IMR-90 (cell line): ENCODE measurements around the gene PLEKHG1. TPM values are rescaled to one million over a fixed set of nuclear protein-coding genes. Genes with fewer than 3 reads are reported as not detected.

ENCODE experiments used
- ATAC-seq: fragments of 200-7000 bp; cut with Tn5 transposase; 2 replicates; pipeline ENCODE4 v1.9.1; 2020; ENCODE audit warnings: low read depth, mild to moderate bottlenecking, moderate library complexity
- BruUV-seq: library from RNA; stranded (reverse); fragments of 400-500 nt; replicated peaks from 2 replicates; lab custom pipeline; 2021; lab: Mats Ljungman, UMichigan
- CTCF ChIA-PET: fragments of 300-600 bp; formaldehyde crosslinking; extraction: SDS; loops from one replicate; lab custom pipeline; 2021; ENCODE audit warnings: antibody characterized with exemption; lab: Yijun Ruan, JAX
- POLR2A ChIA-PET: fragments of 300-600 bp; sonication (Branson Sonifier 250); formaldehyde crosslinking; loops from one replicate; lab custom pipeline; 2022; ENCODE audit warnings: antibody characterized with exemption; ENCODE audit not compliant: unreplicated experiment; lab: Charles Lee
- DNase-seq: peaks from one replicate; pipeline ENCODE4 v3.0.0; 2013
- H2AFZ ChIP-seq: replicated peaks from 2 replicates; pipeline ENCODE3; 2013; ENCODE audit warnings: low read length, mild to moderate bottlenecking; ENCODE audit not compliant: poor library complexity
- H2AK5ac ChIP-seq: 2 replicates; pipeline ENCODE4 v1.6.1; 2013; ENCODE audit warnings: low read depth, low read length, inconsistent platforms
- H2AK9ac ChIP-seq: replicated peaks from 2 replicates; pipeline ENCODE3; 2013; ENCODE audit warnings: mild to moderate bottlenecking, low read depth, low read length, moderate library complexity; ENCODE audit not compliant: poor library complexity
- H2BK120ac ChIP-seq: 2 replicates; pipeline ENCODE4 v1.6.1; 2013; ENCODE audit warnings: low read depth, low read length, inconsistent platforms
- H2BK15ac ChIP-seq: 3 replicates; pipeline ENCODE4 v1.6.1; 2013; ENCODE audit warnings: low read depth, low read length, inconsistent platforms
- H2BK20ac ChIP-seq: 2 replicates; pipeline ENCODE4 v1.6.1; 2013; ENCODE audit warnings: low read depth, mild to moderate bottlenecking, inconsistent platforms, low read length, moderate library complexity
- H2BK5ac ChIP-seq: 2 replicates; pipeline ENCODE4 v1.6.1; 2013; ENCODE audit warnings: mild to moderate bottlenecking, low read depth, low read length, inconsistent platforms; ENCODE audit not compliant: poor library complexity, severe bottlenecking
- H3K14ac ChIP-seq: replicated peaks from 2 replicates; pipeline ENCODE4 v1.6.1; 2013; ENCODE audit warnings: low read depth, low read length, inconsistent platforms
- H3K18ac ChIP-seq: 2 replicates; pipeline ENCODE4 v1.6.1; 2013; ENCODE audit warnings: low read depth, low read length, control low read depth
- H3K23ac ChIP-seq: 2 replicates; pipeline ENCODE4 v1.6.1; 2013; ENCODE audit warnings: low read depth, low read length, inconsistent platforms
- H3K27ac ChIP-seq: 2 replicates; pipeline ENCODE4 v1.5.1; 2013; ENCODE audit warnings: mild to moderate bottlenecking, control low read depth, low read length; ENCODE audit not compliant: insufficient read depth
- H3K27me3 ChIP-seq: 2 replicates; pipeline ENCODE4 v1.6.1; 2013; ENCODE audit warnings: low read length; ENCODE audit not compliant: control insufficient read depth, insufficient read depth
- H3K36me3 ChIP-seq: 2 replicates; pipeline ENCODE4 v1.6.1; 2013; ENCODE audit warnings: low read length, mixed read lengths; ENCODE audit not compliant: control insufficient read depth, insufficient read depth
- H3K4ac ChIP-seq: 2 replicates; pipeline ENCODE4 v1.6.1; 2013; ENCODE audit warnings: low read depth, low read length, inconsistent platforms
- H3K4me1 ChIP-seq: 2 replicates; pipeline ENCODE4 v1.6.1; 2013; ENCODE audit warnings: low read length, mixed read lengths; ENCODE audit not compliant: control insufficient read depth, insufficient read depth
- H3K4me2 ChIP-seq: 2 replicates; pipeline ENCODE4 v1.6.1; 2013; ENCODE audit warnings: low read depth, mild to moderate bottlenecking, control low read depth, low read length, moderate library complexity
- H3K4me3 ChIP-seq: 2 replicates; pipeline ENCODE4 v1.5.1; 2013; ENCODE audit warnings: low read depth, mild to moderate bottlenecking, control low read depth, low read length, moderate library complexity; ENCODE audit not compliant: insufficient read depth
- H3K56ac ChIP-seq: 2 replicates; pipeline ENCODE4 v1.6.1; 2013; ENCODE audit warnings: low read length, inconsistent platforms; ENCODE audit not compliant: insufficient read depth; ENCODE audit errors: extremely low read depth
- H3K79me1 ChIP-seq, 2 experiments: 2 replicates each; pipeline ENCODE4 v1.6.1; 2013; ENCODE audit warnings: low read length in 2 of 2, inconsistent platforms in 1 of 2, low read depth in 1 of 2
- H3K9ac ChIP-seq: 2 replicates; pipeline ENCODE4 v1.6.1; 2013; ENCODE audit warnings: low read depth, low read length, control low read depth
- H3K9me1 ChIP-seq: 2 replicates; pipeline ENCODE4 v1.6.1; 2013; ENCODE audit warnings: low read length, inconsistent platforms; ENCODE audit not compliant: insufficient read depth
- H3K9me3 ChIP-seq: 2 replicates; pipeline ENCODE4 v1.6.1; 2013; ENCODE audit warnings: low read length; ENCODE audit not compliant: control insufficient read depth, insufficient read depth
- H4K20me1 ChIP-seq: 2 replicates; pipeline ENCODE4 v1.6.1; 2013; ENCODE audit warnings: low read length, inconsistent platforms; ENCODE audit not compliant: insufficient read depth
- H4K5ac ChIP-seq: 2 replicates; pipeline ENCODE4 v1.6.1; 2013; ENCODE audit warnings: mild to moderate bottlenecking, low read depth, low read length, control low read depth
- H4K8ac ChIP-seq, 2 experiments: 2 replicates each; pipeline ENCODE4 v1.6.1; 2013; ENCODE audit warnings: low read depth in 2 of 2, low read length in 2 of 2, control low read depth in 1 of 2, inconsistent platforms in 1 of 2
- H4K91ac ChIP-seq: 2 replicates; pipeline ENCODE4 v1.6.1; 2013; ENCODE audit warnings: low read depth, low read length, inconsistent platforms; ENCODE audit not compliant: insufficient read depth
- CHD1 ChIP-seq: IDR thresholded peaks from 2 replicates; pipeline ENCODE4 v1.6.1; 2012; ENCODE audit warnings: low read depth, low read length, improper control_type of control experiment
- FOS ChIP-seq: fragments of 150-350 bp; IDR thresholded peaks from 2 replicates; pipeline ENCODE4 v1.6.1; 2016; ENCODE audit warnings: low read depth, low read length
- MAFK ChIP-seq: IDR thresholded peaks from 2 replicates; pipeline ENCODE4 v1.6.1; 2012; ENCODE audit warnings: low read depth, low read length, improper control_type of control experiment
- RCOR1 ChIP-seq: IDR thresholded peaks from 2 replicates; pipeline ENCODE4 v1.6.1; 2012; ENCODE audit warnings: mild to moderate bottlenecking, low read length, improper control_type of control experiment; ENCODE audit not compliant: insufficient replicate concordance
- RFX5 ChIP-seq: IDR thresholded peaks from 2 replicates; pipeline ENCODE4 v1.8.0; 2012; ENCODE audit warnings: low read depth, mild to moderate bottlenecking, low read length, moderate library complexity
- WGBS, 2 experiments: methylation state at CpG; one replicate each; pipeline versions ENCODE4 v1.1.5 to v1.1.7; 2013; ENCODE audit warnings: missing lambda C conversion rate in 2 of 2; ENCODE audit not compliant: insufficient read length in 1 of 2; ENCODE audit errors: extremely low coverage in 2 of 2; 5-methylcytosine and 5-hydroxymethylcytosine counted together
- dilution Hi-C: fragments of 300-500 bp; cut with HindIII; formaldehyde crosslinking; loops from one replicate; pipeline ENCODE4 v1.14.3; 2018; ENCODE audit warnings: low sequenced_read_pairs; ENCODE audit not compliant: unreplicated experiment
- in situ Hi-C: fragments of 300-500 bp; cut with MboI; formaldehyde crosslinking; loops from 3 replicates; pipeline ENCODE4 v1.14.3; 2019; ENCODE audit warnings: low sequenced_read_pairs, inconsistent platforms, mixed read lengths
- intact Hi-C: fragments of 100-400 bp; cut with micrococcal nuclease; formaldehyde crosslinking; loops from 2 replicates; pipeline ENCODE4 v1.10.0; 2022
- polyA plus RNA-seq, 3 experiments: library from polyadenylated mRNA; depleted of rRNA; stranded (reverse); fragments of >200 nt; gene quantifications; 2 replicates each; pipeline ENCODE4 v1.2.3, GENCODE V29; 2012; ENCODE audit warnings: low replicate concordance in 1 of 3
- total RNA-seq: library from RNA; depleted of rRNA; stranded (reverse); fragments of >200 nt; gene quantifications from 2 replicates; pipeline ENCODE4 v1.2.3, GENCODE V29; 2012; rRNA removed

PLEKHG1 gene
- total and polyA plus RNA-seq, 2 of the 4 experiments (the other 2 are of a cell fraction) = 0.09 to 0.36 TPM

GRCh38 chr6:150647051-150647450 is 47.4 kb downstream of the PLEKHG1 start:
- Histone ChIP-seq H3K4me1 (no peaks in the 10 kb centered on the region), H3K14ac (no peak overlapping the region), H3K4me3 (no peak overlapping the region), H3K9ac (no peak overlapping the region), H3K9me1 (no peaks in the 10 kb centered on the region), H3K4me2 (no peak overlapping the region), H3K9me3 (no peaks in the 10 kb centered on the region), H3K27me3 (no peaks in the 10 kb centered on the region), H3K56ac (no peak overlapping the region), H2BK15ac (no peak overlapping the region), H3K18ac (no peak overlapping the region), H3K36me3 (no peaks in the 10 kb centered on the region), H3K27ac (no peak overlapping the region), H2AK9ac (no peak overlapping the region), H4K91ac (no peak overlapping the region), H2AK5ac (no peak overlapping the region), H4K20me1 (no peaks in the 10 kb centered on the region), H3K79me1 (no peaks in the 10 kb centered on the region), H2BK20ac (no peak overlapping the region), H3K4ac (no peak overlapping the region), H4K5ac (no peak overlapping the region), H3K23ac (no peak overlapping the region), H2BK5ac (no peak overlapping the region), H2BK120ac (no peak overlapping the region), H2AFZ (no peak overlapping the region), H4K8ac (no peak overlapping the region)
- BruUV-seq = no TSS peak
- intact Hi-C loops = no loop called here
- dilution Hi-C loops = no loop called here
- ATAC-seq (no peak), DNase-seq (no peak)
- POLR2A ChIA-PET = no interaction called here
- in situ Hi-C loops = no loop called here
- CTCF ChIA-PET = no interaction called here
- no CpG with 5 or more reads among the region's 3 CpGs for WGBS, 2 experiments
- TF ChIP-seq RCOR1 (no peak), MAFK (no peak), RFX5 (no peak), CHD1 (no peak), FOS (no peak)

Other genes starting within 250 kb of the PLEKHG1 start
- not detected in 2 replicates for gene IYD, start 230.9 kb upstream of the PLEKHG1 start, total RNA-seq
- gene IYD, start 230.9 kb upstream of the PLEKHG1 start, polyA plus RNA-seq (2012; rRNA removed) = not detected in 2 replicates